ENCODE measurements around the gene TEAD1.

TEAD1 gene

GRCh38 chr11:12986194-12986898 is 312.1 kb downstream of the TEAD1 start:
- no peak for DNase-seq (ENCODE audit: low read depth in 2 of 2)

- no peak for DNase-seq (ENCODE audit: low read depth in 2 of 2)
These were observed 315.4 kb downstream of the TEAD1 start for GRCh38 chr11:12989428-12990161.

GRCh38 chr11:12990162-12990480 is 315.9 kb downstream of the TEAD1 start:
- no peak for DNase-seq (ENCODE audit: low read depth in 2 of 2)

- no peak for DNase-seq (ENCODE audit: low read depth in 2 of 2)
These were observed 317.2 kb downstream of the TEAD1 start for GRCh38 chr11:12991426-12991825.

GRCh38 chr11:12993626-12994025 is 319.4 kb downstream of the TEAD1 start:
- no peak for DNase-seq (ENCODE audit: low read depth in 2 of 2)
